Bronchial epithelial cell (primary cell): ENCODE results near the gene TRIM27. TPM values are rescaled to one million over a fixed set of nuclear protein-coding genes. Genes with fewer than 3 reads are reported as not detected.

ENCODE experiments used
- DNase-seq: peaks from one replicate; pipeline ENCODE4 v3.0.0-alpha.2; 2010; ENCODE audit warnings: low read depth
- FAIRE-seq: peaks from 2 replicates; lab custom pipeline; 2011; peaks lifted over from hg19 to GRCh38; lab: Jason Lieb, UNC
- H3K27me3 ChIP-seq: 2 replicates; pipeline ENCODE4 v1.5.1; 2011; ENCODE audit warnings: low read length; ENCODE audit not compliant: control insufficient read depth, insufficient read depth
- H3K36me3 ChIP-seq: 2 replicates; pipeline ENCODE4 v1.5.1; 2011; ENCODE audit warnings: low read length; ENCODE audit not compliant: control insufficient read depth, insufficient read depth
- H3K4me3 ChIP-seq: 2 replicates; pipeline ENCODE4 v1.5.1; 2011; ENCODE audit warnings: mild to moderate bottlenecking, low read depth, low read length, control low read depth
- total RNA-seq: library from RNA; depleted of rRNA; stranded (reverse); fragments of >200 nt; gene quantifications from 2 replicates; pipeline ENCODE4 v1.2.1, GENCODE V29; 2014
- TF ChIP-seq, protein P1 (sequence below): IDR thresholded peaks from 2 replicates; pipeline ENCODE4 v1.5.1; 2011; ENCODE audit warnings: mild to moderate bottlenecking, moderate library complexity, low read length, control low read depth, inconsistent platforms; ENCODE audit not compliant: insufficient read depth, severe bottlenecking

TRIM27 gene
- total RNA-seq, 1 donor from 2014 or later: 39.0 TPM

DNA sequence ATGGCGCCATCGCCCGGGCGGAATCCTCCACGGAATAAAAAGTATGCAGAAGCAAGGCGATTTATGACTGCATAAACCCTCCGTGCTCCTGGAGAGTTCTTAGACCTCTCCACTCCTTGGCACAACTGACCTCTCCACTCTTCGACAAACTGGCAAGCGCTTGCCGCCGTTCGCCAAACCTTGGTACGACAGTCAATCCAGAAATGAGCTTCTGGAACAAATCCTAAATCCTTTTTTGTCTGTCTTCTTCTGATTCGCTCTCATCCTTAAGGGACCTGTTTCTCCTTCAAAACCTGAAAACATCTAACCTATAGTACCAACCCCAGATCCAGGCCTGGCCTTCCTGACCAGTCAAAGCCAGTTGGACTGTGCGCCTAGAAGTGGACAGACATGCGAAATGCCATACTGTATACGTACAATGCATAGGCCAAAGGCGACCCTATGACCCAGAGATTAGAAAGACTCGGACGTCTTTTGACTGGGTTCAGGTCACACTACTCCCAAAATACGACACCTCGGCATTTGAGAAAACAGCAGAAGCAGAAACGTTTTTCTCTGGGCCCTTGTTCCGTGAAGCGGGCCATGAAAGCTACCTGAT lies 59.4 kb downstream of the TRIM27 start:
- TF ChIP-seq, protein P1, sequence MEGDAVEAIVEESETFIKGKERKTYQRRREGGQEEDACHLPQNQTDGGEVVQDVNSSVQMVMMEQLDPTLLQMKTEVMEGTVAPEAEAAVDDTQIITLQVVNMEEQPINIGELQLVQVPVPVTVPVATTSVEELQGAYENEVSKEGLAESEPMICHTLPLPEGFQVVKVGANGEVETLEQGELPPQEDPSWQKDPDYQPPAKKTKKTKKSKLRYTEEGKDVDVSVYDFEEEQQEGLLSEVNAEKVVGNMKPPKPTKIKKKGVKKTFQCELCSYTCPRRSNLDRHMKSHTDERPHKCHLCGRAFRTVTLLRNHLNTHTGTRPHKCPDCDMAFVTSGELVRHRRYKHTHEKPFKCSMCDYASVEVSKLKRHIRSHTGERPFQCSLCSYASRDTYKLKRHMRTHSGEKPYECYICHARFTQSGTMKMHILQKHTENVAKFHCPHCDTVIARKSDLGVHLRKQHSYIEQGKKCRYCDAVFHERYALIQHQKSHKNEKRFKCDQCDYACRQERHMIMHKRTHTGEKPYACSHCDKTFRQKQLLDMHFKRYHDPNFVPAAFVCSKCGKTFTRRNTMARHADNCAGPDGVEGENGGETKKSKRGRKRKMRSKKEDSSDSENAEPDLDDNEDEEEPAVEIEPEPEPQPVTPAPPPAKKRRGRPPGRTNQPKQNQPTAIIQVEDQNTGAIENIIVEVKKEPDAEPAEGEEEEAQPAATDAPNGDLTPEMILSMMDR: no peak
- H3K27me3 ChIP-seq: no peaks in the 10 kb centered on the region
- H3K4me3 ChIP-seq: peak overlapping the region; percentile 78
- FAIRE-seq (no peak), DNase-seq (no peak)
- H3K36me3 ChIP-seq: no peaks in the 10 kb centered on the region

DNA sequence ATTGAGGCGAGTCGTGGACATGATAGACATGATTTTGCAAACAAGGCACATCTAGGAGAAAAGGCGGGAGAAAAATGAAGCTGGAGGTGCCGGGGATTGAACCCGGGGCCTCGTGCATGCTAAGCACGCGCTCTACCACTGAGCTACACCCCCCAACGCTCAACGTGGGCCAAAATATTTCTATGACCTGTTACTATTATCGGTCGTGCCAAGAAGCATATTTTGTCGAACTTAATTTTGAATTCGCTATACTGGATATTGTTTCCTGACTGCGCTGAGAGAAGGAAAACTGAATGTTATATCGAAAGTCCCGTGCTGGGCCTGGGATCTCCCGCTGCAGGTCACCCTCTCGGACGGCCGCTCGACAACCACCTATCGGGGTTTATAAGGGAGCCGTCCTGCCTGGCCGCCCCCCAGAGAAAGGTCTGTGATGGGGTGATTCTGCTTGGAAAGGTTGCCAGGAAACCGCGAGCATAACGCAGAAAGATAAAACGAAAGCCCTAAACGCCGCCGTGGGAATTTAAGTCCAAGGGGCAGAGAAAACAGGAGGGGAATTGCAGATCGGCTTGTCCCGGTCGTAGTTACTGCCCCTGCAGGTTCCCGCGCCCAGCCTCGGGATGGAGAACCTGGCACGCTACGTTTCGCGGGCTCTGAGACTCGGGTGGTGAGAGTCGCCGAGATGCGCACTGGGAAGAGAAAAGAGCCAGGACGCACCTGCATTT lies 60.0 kb downstream of the TRIM27 start:
- Histone ChIP-seq H3K4me3 (peak overlapping the region; percentile 78), H3K27me3 (no peaks in the 10 kb centered on the region), H3K36me3 (no peaks in the 10 kb centered on the region)
- peak; percentile 73 for DNase-seq
- TF ChIP-seq, protein P1: peak; percentile 39
- FAIRE-seq: no peak

DNA sequence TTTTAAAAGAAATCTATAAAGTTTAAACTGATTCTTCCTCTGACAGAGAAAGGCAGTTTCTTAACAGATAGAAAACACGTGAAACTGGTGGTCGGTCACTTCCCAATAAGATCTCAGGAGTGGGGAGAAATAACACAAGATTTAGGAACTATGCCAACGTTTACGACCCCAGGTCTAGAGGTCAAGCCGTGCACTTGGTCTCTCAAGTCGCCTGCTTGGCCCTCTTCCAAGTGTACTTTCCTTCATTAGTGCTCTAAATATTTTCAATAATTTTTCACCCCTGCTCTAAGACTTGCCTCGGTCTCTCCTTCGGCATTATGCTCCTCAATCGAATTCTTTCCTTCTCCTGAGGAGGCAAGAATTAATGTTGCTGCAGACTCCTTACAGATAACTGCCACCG lies 61.7 kb downstream of the TRIM27 start:
- no peak for FAIRE-seq
- TF ChIP-seq, protein P1: no peak
- no peaks in the 10 kb centered on the region for H3K27me3 ChIP-seq
- DNase-seq: no peak
- no peak overlapping the region for H3K4me3 ChIP-seq
- H3K36me3 ChIP-seq: no peaks in the 10 kb centered on the region

DNA sequence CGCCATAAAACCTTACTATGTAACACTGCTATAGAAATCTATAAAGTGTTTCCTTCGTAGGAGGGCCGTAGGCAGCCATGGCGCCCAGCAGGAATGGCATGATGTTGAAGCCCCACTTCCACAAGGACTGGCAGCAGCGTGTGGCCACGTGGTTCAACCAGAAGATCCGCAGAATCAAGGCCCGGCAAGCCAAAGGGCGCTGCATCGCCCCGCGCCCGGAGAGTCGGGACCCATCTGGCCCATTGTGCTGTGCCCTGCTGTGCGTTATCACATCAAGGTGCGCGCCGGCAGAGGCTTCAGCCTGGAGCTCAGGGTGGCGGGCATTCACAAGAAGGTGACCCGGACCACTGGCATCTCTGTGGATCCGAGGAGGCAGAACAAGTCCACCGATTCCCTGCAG lies 62.4 kb downstream of the TRIM27 start:
- no peak for FAIRE-seq
- Histone ChIP-seq H3K36me3 (no peaks in the 10 kb centered on the region), H3K27me3 (no peaks in the 10 kb centered on the region), H3K4me3 (no peak overlapping the region)
- DNase-seq: no peak
- TF ChIP-seq, protein P1: no peak

DNA sequence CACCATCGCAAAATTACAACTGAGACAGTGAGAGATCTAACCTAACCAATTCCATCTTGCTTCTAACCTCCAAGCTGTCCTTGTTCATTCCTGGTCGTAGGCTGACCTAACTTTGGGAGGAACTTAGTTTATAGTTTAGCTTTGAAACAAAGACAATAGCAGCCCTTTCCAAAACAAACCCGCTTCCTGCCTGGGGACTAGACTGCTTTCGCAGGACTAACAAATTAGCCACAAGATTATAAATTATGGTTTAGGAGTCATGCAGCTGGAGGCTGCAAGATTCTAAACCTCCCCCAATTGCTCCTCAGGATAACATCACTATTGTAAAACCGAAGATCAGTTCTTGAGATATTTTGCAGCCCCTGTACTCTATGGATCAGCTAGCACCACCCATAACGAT lies 63.2 kb downstream of the TRIM27 start:
- Histone ChIP-seq H3K27me3 (no peaks in the 10 kb centered on the region), H3K4me3 (no peak overlapping the region), H3K36me3 (no peaks in the 10 kb centered on the region)
- FAIRE-seq: no peak
- no peak for DNase-seq
- TF ChIP-seq, protein P1: no peak
